ENCODE results near the gene CFAP300.

DNA sequence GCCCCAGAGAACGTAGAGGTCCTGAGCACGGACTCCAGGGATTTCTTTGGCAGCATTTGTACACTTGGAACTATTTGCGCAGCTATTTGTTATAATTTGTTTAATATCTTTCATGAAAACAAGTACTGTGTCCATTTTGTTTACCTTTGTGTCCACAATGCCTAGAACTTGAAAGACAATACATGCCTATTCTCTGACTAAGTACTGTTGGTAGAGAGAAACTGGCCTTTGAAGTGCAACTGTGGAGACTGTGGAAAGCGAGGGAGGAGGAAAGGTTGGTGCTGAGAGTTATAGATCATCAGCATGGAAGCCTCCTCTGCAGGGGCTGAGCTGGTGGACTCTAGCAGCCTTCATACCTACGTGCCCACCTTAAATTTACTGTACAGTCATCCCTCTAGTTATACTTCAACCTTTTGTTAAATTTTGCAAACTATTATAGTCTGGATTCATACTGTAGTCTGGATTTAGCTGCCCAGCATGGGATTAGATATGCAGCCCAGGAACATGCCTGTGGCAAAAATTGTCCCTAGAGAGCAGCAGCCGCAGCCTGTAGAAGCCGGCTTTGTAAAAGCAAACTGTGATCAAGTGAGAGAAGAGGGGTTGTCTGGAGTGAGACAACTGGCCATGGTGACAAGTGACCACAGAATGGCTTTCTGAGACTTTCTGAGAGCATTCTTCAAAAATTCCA, 38.8 kb downstream of the CFAP300 start:
- TF ChIP-seq, protein P1, sequence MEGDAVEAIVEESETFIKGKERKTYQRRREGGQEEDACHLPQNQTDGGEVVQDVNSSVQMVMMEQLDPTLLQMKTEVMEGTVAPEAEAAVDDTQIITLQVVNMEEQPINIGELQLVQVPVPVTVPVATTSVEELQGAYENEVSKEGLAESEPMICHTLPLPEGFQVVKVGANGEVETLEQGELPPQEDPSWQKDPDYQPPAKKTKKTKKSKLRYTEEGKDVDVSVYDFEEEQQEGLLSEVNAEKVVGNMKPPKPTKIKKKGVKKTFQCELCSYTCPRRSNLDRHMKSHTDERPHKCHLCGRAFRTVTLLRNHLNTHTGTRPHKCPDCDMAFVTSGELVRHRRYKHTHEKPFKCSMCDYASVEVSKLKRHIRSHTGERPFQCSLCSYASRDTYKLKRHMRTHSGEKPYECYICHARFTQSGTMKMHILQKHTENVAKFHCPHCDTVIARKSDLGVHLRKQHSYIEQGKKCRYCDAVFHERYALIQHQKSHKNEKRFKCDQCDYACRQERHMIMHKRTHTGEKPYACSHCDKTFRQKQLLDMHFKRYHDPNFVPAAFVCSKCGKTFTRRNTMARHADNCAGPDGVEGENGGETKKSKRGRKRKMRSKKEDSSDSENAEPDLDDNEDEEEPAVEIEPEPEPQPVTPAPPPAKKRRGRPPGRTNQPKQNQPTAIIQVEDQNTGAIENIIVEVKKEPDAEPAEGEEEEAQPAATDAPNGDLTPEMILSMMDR (IDR thresholded peaks at IDR 0.05; ENCODE audit: insufficient read depth, low read length): no peak
- TF ChIP-seq, protein P2, sequence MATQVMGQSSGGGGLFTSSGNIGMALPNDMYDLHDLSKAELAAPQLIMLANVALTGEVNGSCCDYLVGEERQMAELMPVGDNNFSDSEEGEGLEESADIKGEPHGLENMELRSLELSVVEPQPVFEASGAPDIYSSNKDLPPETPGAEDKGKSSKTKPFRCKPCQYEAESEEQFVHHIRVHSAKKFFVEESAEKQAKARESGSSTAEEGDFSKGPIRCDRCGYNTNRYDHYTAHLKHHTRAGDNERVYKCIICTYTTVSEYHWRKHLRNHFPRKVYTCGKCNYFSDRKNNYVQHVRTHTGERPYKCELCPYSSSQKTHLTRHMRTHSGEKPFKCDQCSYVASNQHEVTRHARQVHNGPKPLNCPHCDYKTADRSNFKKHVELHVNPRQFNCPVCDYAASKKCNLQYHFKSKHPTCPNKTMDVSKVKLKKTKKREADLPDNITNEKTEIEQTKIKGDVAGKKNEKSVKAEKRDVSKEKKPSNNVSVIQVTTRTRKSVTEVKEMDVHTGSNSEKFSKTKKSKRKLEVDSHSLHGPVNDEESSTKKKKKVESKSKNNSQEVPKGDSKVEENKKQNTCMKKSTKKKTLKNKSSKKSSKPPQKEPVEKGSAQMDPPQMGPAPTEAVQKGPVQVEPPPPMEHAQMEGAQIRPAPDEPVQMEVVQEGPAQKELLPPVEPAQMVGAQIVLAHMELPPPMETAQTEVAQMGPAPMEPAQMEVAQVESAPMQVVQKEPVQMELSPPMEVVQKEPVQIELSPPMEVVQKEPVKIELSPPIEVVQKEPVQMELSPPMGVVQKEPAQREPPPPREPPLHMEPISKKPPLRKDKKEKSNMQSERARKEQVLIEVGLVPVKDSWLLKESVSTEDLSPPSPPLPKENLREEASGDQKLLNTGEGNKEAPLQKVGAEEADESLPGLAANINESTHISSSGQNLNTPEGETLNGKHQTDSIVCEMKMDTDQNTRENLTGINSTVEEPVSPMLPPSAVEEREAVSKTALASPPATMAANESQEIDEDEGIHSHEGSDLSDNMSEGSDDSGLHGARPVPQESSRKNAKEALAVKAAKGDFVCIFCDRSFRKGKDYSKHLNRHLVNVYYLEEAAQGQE (IDR thresholded peaks at IDR 0.05; ENCODE audit: insufficient replicate concordance, low read depth): no peak
- TF ChIP-seq POLR2AphosphoS5 (IDR thresholded peaks at IDR 0.05; ENCODE audit: low read depth) (no peak), GABPA (IDR thresholded peaks at IDR 0.05; ENCODE audit: low read depth) (no peak), SPI1 (IDR thresholded peaks at IDR 0.05; ENCODE audit: borderline replicate concordance, low read depth) (no peak)
